GM19328 (cell line): ENCODE results near the gene FUT9.
A peak's percentile ranks its signal among the peaks of the same experiment; 100 is the strongest.

Experiments used
- ATAC-seq: cut with Tn5 transposase; IDR thresholded peaks from one replicate; pipeline ENCODE4 v1.9.1; 2021; ENCODE audit warnings: mild to moderate bottlenecking, moderate library complexity; ENCODE audit not compliant: unreplicated experiment

Gene FUT9

GRCh38 chr6:96066376-96066775 lies 50.6 kb downstream of the FUT9 start:
- ATAC-seq, result no peak

GRCh38 chr6:96073555-96073954 lies 57.8 kb downstream of the FUT9 start:
- no peak for ATAC-seq

- no peak for ATAC-seq
Observed at GRCh38 chr6:96074006-96074405, 58.2 kb downstream of the FUT9 start.

GRCh38 chr6:96075826-96076225 lies 60.1 kb downstream of the FUT9 start:
- ATAC-seq, result no peak

- ATAC-seq, result no peak
Observed at GRCh38 chr6:96086745-96087144, 71.0 kb downstream of the FUT9 start.

GRCh38 chr6:96089173-96089572 lies 73.4 kb downstream of the FUT9 start:
- ATAC-seq, result no peak

- ATAC-seq, result no peak
Observed at GRCh38 chr6:96094077-96094476, 78.3 kb downstream of the FUT9 start.

GRCh38 chr6:96099069-96099468 lies 83.3 kb downstream of the FUT9 start:
- ATAC-seq, result no peak

- ATAC-seq, result no peak
Observed at GRCh38 chr6:96101564-96101963, 85.8 kb downstream of the FUT9 start.

- no peak for ATAC-seq
Observed at GRCh38 chr6:96104910-96105309, 89.1 kb downstream of the FUT9 start.

GRCh38 chr6:96110878-96111277 lies 95.1 kb downstream of the FUT9 start:
- ATAC-seq, result no peak

- no peak for ATAC-seq
Observed at GRCh38 chr6:96116674-96117073, 100.9 kb downstream of the FUT9 start.

GRCh38 chr6:96124778-96125177 lies 109.0 kb downstream of the FUT9 start:
- no peak for ATAC-seq

- no peak for ATAC-seq
Observed at GRCh38 chr6:96138406-96138805, 122.6 kb downstream of the FUT9 start.

GRCh38 chr6:96142142-96142541 lies 126.4 kb downstream of the FUT9 start:
- no peak for ATAC-seq

GRCh38 chr6:96150431-96150830 lies 134.7 kb downstream of the FUT9 start:
- ATAC-seq, result no peak

GRCh38 chr6:96151707-96152106 lies 135.9 kb downstream of the FUT9 start:
- no peak for ATAC-seq

- ATAC-seq, result no peak
Observed at GRCh38 chr6:96152114-96152708, 136.4 kb downstream of the FUT9 start.

- no peak for ATAC-seq
Observed at GRCh38 chr6:96153775-96154174, 138.0 kb downstream of the FUT9 start.

- no peak for ATAC-seq
Observed at GRCh38 chr6:96156425-96156824, 140.7 kb downstream of the FUT9 start.

GRCh38 chr6:96157018-96157565 lies 141.3 kb downstream of the FUT9 start:
- ATAC-seq, result peak; percentile 87

GRCh38 chr6:96162711-96163120 lies 146.9 kb downstream of the FUT9 start:
- ATAC-seq, result no peak

GRCh38 chr6:96164802-96165201 lies 149.0 kb downstream of the FUT9 start:
- no peak for ATAC-seq
